H1 (cell line): ENCODE data around the gene BHMT2. TPM values are rescaled to one million over a fixed set of nuclear protein-coding genes. Genes with fewer than 3 reads are reported as not detected.

Experiments used
- CTCF ChIA-PET: fragments of 300-600 bp; sonication (Branson Sonifier 250); formaldehyde crosslinking; loops from one replicate; lab custom pipeline; 2021; ENCODE audit not compliant: partially characterized antibody; lab: Charles Lee
- POLR2A ChIA-PET: fragments of 300-600 bp; sonication (Branson Sonifier 250); formaldehyde crosslinking; loops from one replicate; lab custom pipeline; 2021; ENCODE audit warnings: inconsistent platforms; ENCODE audit not compliant: partially characterized antibody; lab: Charles Lee
- DNase-seq, 2 experiments: peaks; one replicate each; pipeline versions ENCODE4 v3.0.0 to v3.0.0-alpha.2; 2010 to 2022; ENCODE audit warnings: low spot score in 2 of 2, low read depth in 1 of 2, mixed read lengths in 1 of 2
- FAIRE-seq: peaks from 2 replicates; lab custom pipeline; 2011; peaks lifted over from hg19 to GRCh38; lab: Jason Lieb, UNC
- H2AFZ ChIP-seq: 2 replicates; pipeline ENCODE4 v1.8.1; 2012; ENCODE audit warnings: low read length, inconsistent platforms
- H2AK5ac ChIP-seq: 2 replicates; pipeline ENCODE4 v1.6.1; 2013; ENCODE audit warnings: low read depth, low read length
- H2BK120ac ChIP-seq: replicated peaks from 2 replicates; pipeline ENCODE3; 2013; ENCODE audit warnings: low read depth, low read length, inconsistent platforms
- H2BK12ac ChIP-seq: 2 replicates; pipeline ENCODE4 v1.6.1; 2013; ENCODE audit warnings: low read depth, low read length
- H2BK15ac ChIP-seq: 2 replicates; pipeline ENCODE4 v1.6.1; 2013; ENCODE audit warnings: low read length
- H2BK20ac ChIP-seq: 2 replicates; pipeline ENCODE4 v1.6.1; 2013; ENCODE audit warnings: low read length
- H2BK5ac ChIP-seq: 2 replicates; pipeline ENCODE4 v1.6.1; 2013; ENCODE audit warnings: low read depth, low read length
- H3K14ac ChIP-seq: 2 replicates; pipeline ENCODE4 v1.6.1; 2013; ENCODE audit warnings: inconsistent platforms; ENCODE audit not compliant: insufficient read length
- H3K18ac ChIP-seq: 2 replicates; pipeline ENCODE4 v1.6.1; 2013; ENCODE audit warnings: low read length; ENCODE audit errors: extremely low read depth
- H3K23ac ChIP-seq: 2 replicates; pipeline ENCODE4 v1.6.1; 2013; ENCODE audit warnings: inconsistent platforms; ENCODE audit not compliant: insufficient read length
- H3K23me2 ChIP-seq: 2 replicates; pipeline ENCODE4 v1.6.1; 2013; ENCODE audit warnings: low read depth, low read length
- H3K27ac ChIP-seq: 2 replicates; pipeline ENCODE4 v1.6.1; 2011; ENCODE audit warnings: low read depth, low read length, inconsistent platforms
- H3K27me3 ChIP-seq, 4 experiments: replicated peaks in 1 of 4; 1 replicate in 1 of 4; 2 replicates in 3 of 4; pipeline versions ENCODE4 v1.6.1 to v1.8.1; 2011 to 2013; ENCODE audit warnings: low read length in 3 of 4, mild to moderate bottlenecking in 3 of 4, inconsistent platforms in 2 of 4, mixed read lengths in 2 of 4, moderate library complexity in 1 of 4; ENCODE audit not compliant: control insufficient read depth in 3 of 4, insufficient read depth in 3 of 4; ENCODE audit errors: extremely low read depth in 1 of 4
- H3K36me3 ChIP-seq, 4 experiments: 2 replicates each; pipeline versions ENCODE4 v1.6.1 to v1.8.1; 2011 to 2013; ENCODE audit warnings: mild to moderate bottlenecking in 4 of 4, low read length in 3 of 4, moderate library complexity in 2 of 4, control low read depth in 1 of 4, inconsistent platforms in 1 of 4; ENCODE audit not compliant: insufficient read depth in 4 of 4, control insufficient read depth in 2 of 4
- H3K4ac ChIP-seq: replicated peaks from 2 replicates; pipeline ENCODE3; 2013; ENCODE audit warnings: low read length, low read depth, mixed read lengths, inconsistent platforms; ENCODE audit not compliant: insufficient read length
- H3K4me1 ChIP-seq, 4 experiments: replicated peaks in 1 of 4; 1 replicate in 1 of 4; 2 replicates in 3 of 4; pipeline versions ENCODE4 v1.6.1 to v1.8.1; 2011 to 2013; ENCODE audit warnings: low read length in 3 of 4, inconsistent platforms in 2 of 4, mixed read lengths in 1 of 4; ENCODE audit not compliant: insufficient read depth in 4 of 4, control insufficient read depth in 3 of 4
- H3K4me2 ChIP-seq, 2 experiments: 2 replicates each; pipeline versions ENCODE4 v1.6.1 to v1.8.1; 2011 to 2013; ENCODE audit warnings: low read depth in 2 of 2, low read length in 2 of 2, control low read depth in 1 of 2, inconsistent platforms in 1 of 2, mild to moderate bottlenecking in 1 of 2; ENCODE audit not compliant: insufficient read depth in 1 of 2
- H3K4me3 ChIP-seq, 4 experiments: fragments of 200-600, 300-600 bp in 1 of 4; sonication (generic), shearing (Covaris generic), sonication (Bioruptor Twin) in 1 of 4; 2 replicates each; pipeline versions ENCODE4 v1.5.1 to v1.8.1; 2011 to 2016; ENCODE audit warnings: low read length in 4 of 4, low read depth in 3 of 4, control low read depth in 2 of 4, inconsistent platforms in 2 of 4, mild to moderate bottlenecking in 2 of 4, mixed read lengths in 1 of 4, moderate library complexity in 1 of 4; ENCODE audit not compliant: insufficient read depth in 2 of 4; ENCODE audit errors: extremely low read depth in 1 of 4
- H3K56ac ChIP-seq: replicated peaks from 2 replicates; pipeline ENCODE3; 2013; ENCODE audit warnings: low read depth, mild to moderate bottlenecking, mixed read lengths, low read length, inconsistent platforms; ENCODE audit not compliant: insufficient read length
- H3K79me1 ChIP-seq: 2 replicates; pipeline ENCODE4 v1.6.1; 2013; ENCODE audit warnings: low read depth, low read length, control low read depth
- H3K79me2 ChIP-seq, 2 experiments: 2 replicates each; pipeline versions ENCODE4 v1.6.1 to v1.8.1; 2012 to 2013; ENCODE audit warnings: low read length in 2 of 2, mild to moderate bottlenecking in 2 of 2, inconsistent platforms in 1 of 2; ENCODE audit not compliant: insufficient read depth in 2 of 2, control insufficient read depth in 1 of 2
- H3K9ac ChIP-seq, 4 experiments: replicated peaks in 1 of 4; 1 replicate in 1 of 4; 2 replicates in 3 of 4; pipeline versions ENCODE4 v1.6.1 to v1.8.1; 2011 to 2013; ENCODE audit warnings: low read depth in 3 of 4, low read length in 3 of 4, control low read depth in 2 of 4, mild to moderate bottlenecking in 2 of 4, moderate library complexity in 2 of 4, inconsistent platforms in 1 of 4; ENCODE audit errors: extremely low read depth in 1 of 4
- H3K9me3 ChIP-seq, 2 experiments: 2 replicates each; pipeline versions ENCODE4 v1.6.1 to v1.8.1; 2012 to 2013; ENCODE audit warnings: mild to moderate bottlenecking in 2 of 2, moderate library complexity in 2 of 2, control low read depth in 1 of 2, inconsistent platforms in 1 of 2, low read depth in 1 of 2, low read length in 1 of 2, mixed read lengths in 1 of 2; ENCODE audit not compliant: insufficient read depth in 2 of 2
- H4K20me1 ChIP-seq, 2 experiments: replicated peaks in 1 of 2; 2 replicates each; pipeline versions ENCODE3 to v1.8.1; 2011 to 2013; ENCODE audit warnings: inconsistent platforms in 2 of 2, low read length in 2 of 2, mild to moderate bottlenecking in 1 of 2; ENCODE audit not compliant: insufficient read depth in 2 of 2, control insufficient read depth in 1 of 2
- H4K5ac ChIP-seq: 2 replicates; pipeline ENCODE4 v1.6.1; 2013; ENCODE audit warnings: low read length, low read depth, mixed read lengths, inconsistent platforms; ENCODE audit not compliant: insufficient read length
- H4K8ac ChIP-seq: 2 replicates; pipeline ENCODE4 v1.8.0; 2013; ENCODE audit warnings: mild to moderate bottlenecking, moderate library complexity, low read length, inconsistent platforms; ENCODE audit not compliant: insufficient read depth; ENCODE audit errors: extremely low read depth
- H4K91ac ChIP-seq: replicated peaks from 2 replicates; pipeline ENCODE3; 2013; ENCODE audit warnings: low read length, mixed read lengths, inconsistent platforms; ENCODE audit not compliant: insufficient read length
- BCL11A ChIP-seq, 2 experiments: IDR thresholded peaks; one replicate each; pipeline ENCODE4 v1.6.1; 2011; ENCODE audit warnings: low read depth in 2 of 2, low read length in 2 of 2, mild to moderate bottlenecking in 2 of 2
- FOSL1 ChIP-seq: IDR thresholded peaks from 2 replicates; pipeline ENCODE4 v1.6.1; 2011; ENCODE audit warnings: mild to moderate bottlenecking, low read depth, low read length, moderate library complexity; ENCODE audit not compliant: insufficient read depth
- RNF2 ChIP-seq: fragments of 200-900, 300-1000 bp; sonication (generic); IDR thresholded peaks from 2 replicates; pipeline ENCODE4 v1.7.1; 2016; ENCODE audit warnings: borderline replicate concordance, low read depth, mild to moderate bottlenecking, antibody characterized with exemption, low read length; ENCODE audit not compliant: poor library complexity, severe bottlenecking; ENCODE audit errors: missing control alignments
- TBP ChIP-seq: IDR thresholded peaks from 2 replicates; pipeline ENCODE4 v1.6.1; 2011; ENCODE audit warnings: low read depth, low read length, improper control_type of control experiment
- whole genome bisulfite sequencing, 2 experiments: shearing (Covaris generic) in 1 of 2; methylation state at CpG; one replicate each; pipeline versions ENCODE4 v1.1.6 to v1.1.7; 2013 to 2015; ENCODE audit warnings: low lambda C conversion rate in 2 of 2, mixed read lengths in 2 of 2, inconsistent platforms in 1 of 2, low coverage in 1 of 2, missing lambda C conversion rate in 1 of 2; ENCODE audit not compliant: insufficient replicate concordance in 2 of 2, insufficient coverage in 1 of 2, insufficient read length in 1 of 2; ENCODE audit errors: extremely low coverage in 1 of 2, missing lambda C conversion rate in 1 of 2; 5-methylcytosine and 5-hydroxymethylcytosine counted together
- polyA plus RNA-seq, 7 experiments: library from polyadenylated mRNA; depleted of rRNA in 3 of 7; stranded (reverse) in 5 of 7; unstranded in 2 of 7; fragments of >200 nt in 5 of 7; fragments of 200-250 nt in 2 of 7; gene quantifications; 1 replicate in 5 of 7; 2 replicates in 1 of 7; 4 replicates in 1 of 7; pipeline versions ENCODE4 v1.2.1 to v1.2.3, GENCODE V29; 2011 to 2013; ENCODE audit warnings: missing spikeins in 2 of 7, mixed read lengths in 2 of 7
- total RNA-seq: library from RNA; stranded (reverse); fragmentation: NEBNext Ultra II Directional; extraction: Animal tissue kit (Norgen Biotek cat#: 25700); gene quantifications from 2 replicates; pipeline ENCODE4 v1.2.1, GENCODE V29; 2021

Gene BHMT2
- total and polyA plus RNA-seq, 2 of the 8 experiments (the other 6 are each of a cell fraction or from before 2014, with no cell fraction given): 0.11 TPM; not detected in 1

DNA sequence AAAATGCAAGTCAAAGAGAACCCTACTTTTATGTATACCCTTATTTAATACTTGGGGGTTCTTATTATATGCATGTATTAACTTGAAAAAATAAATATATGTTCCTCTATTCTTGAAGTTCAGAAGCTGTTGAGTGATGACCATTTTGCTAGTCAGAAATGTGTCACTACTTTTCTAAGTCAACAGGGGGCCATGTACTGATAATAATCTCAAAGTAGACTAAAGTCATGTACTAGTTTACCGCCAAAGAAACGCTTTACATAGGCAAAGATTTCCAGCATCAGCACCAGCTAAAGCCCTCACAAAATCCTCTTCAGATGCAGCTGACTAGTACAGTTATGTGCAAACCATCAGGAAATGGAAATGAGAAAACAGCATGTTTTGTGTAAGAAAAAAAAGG lies 36.3 kb downstream of the BHMT2 start:
- peaks cover 0 to under 1% (median 0%) of the 10 kb centered on the region in 4 experiments; a peak in 2 of 7 replicates for H3K27me3 ChIP-seq
- CTCF ChIA-PET: interaction anchor here (0.5 to 7.0 kb wide), 14 partner anchors 11 to 1682 kb away, joined by 3 to 49 read pairs (median 4); no protein-coding TSS in a partner anchor
- H2AFZ ChIP-seq: no peak overlapping the region
- H3K4me1 ChIP-seq: no peaks in the 10 kb centered on the region
- H2BK120ac ChIP-seq: no peak overlapping the region
- H3K79me2 ChIP-seq: no peaks in the 10 kb centered on the region
- no peak overlapping the region for H4K91ac ChIP-seq
- DNase-seq: no peak
- H2BK15ac ChIP-seq: no peak overlapping the region
- no peaks in the 10 kb centered on the region for H3K36me3 ChIP-seq
- POLR2A ChIA-PET: no interaction called here
- no peak overlapping the region for H2BK12ac ChIP-seq
- no peak overlapping the region for H2AK5ac ChIP-seq
- no peak overlapping the region for H3K4me3 ChIP-seq
- H4K5ac ChIP-seq: no peak overlapping the region
- no peak overlapping the region for H3K18ac ChIP-seq
- no peak overlapping the region for H3K4ac ChIP-seq
- H3K56ac ChIP-seq: no peak overlapping the region
- H3K23me2 ChIP-seq: no peaks in the 10 kb centered on the region
- H3K27ac ChIP-seq: no peak overlapping the region
- TF ChIP-seq BCL11A (IDR thresholded peaks at IDR 0.05; ENCODE audit: low read depth in 2 of 2, low read length in 2 of 2) (no peak), TBP (no peak), FOSL1 (no peak), RNF2 (no peak)
- TF ChIP-seq, all 59 proteins: peak for 0
- Histone ChIP-seq H3K9me3 (peaks cover 9 to 16% of the 10 kb centered on the region in 2 experiments; a peak in 3 of 4 replicates), H2BK20ac (no peak overlapping the region), H3K9ac (no peak overlapping the region), H3K4me2 (no peak overlapping the region), H2BK5ac (no peak overlapping the region), H3K14ac (no peak overlapping the region), H4K8ac (no peak overlapping the region), H3K79me1 (no peaks in the 10 kb centered on the region), H4K20me1 (no peaks in the 10 kb centered on the region), H3K23ac (no peak overlapping the region)
- WGBS, 2 experiments: 74% methylated on average over 2 of the region's 2 CpGs; no CpG with 5 or more reads in 1 of the 2 experiments
- no peak for FAIRE-seq
